DOHH2 (cell line): ENCODE measurements around the gene C1GALT1.

ENCODE experiments used
- EZH2phosphoT487 ChIP-seq: fragments of 200-600 bp; sonication (generic); IDR thresholded peaks from 2 replicates; pipeline ENCODE4 v1.6.1; 2017; ENCODE audit warnings: borderline replicate concordance, mild to moderate bottlenecking, antibody characterized with exemption, low read length, moderate library complexity, mixed read lengths
- TF ChIP-seq, protein P1 (sequence below): fragments of 200-600 bp; sonication (generic); IDR thresholded peaks from one replicate; pipeline ENCODE4 v1.5.1; 2014; ENCODE audit warnings: antibody characterized with exemption, mild to moderate bottlenecking, low read depth, low read length; ENCODE audit not compliant: poor library complexity, severe bottlenecking

GRCh38 chr7:7188742-7189141, 6.4 kb downstream of the C1GALT1 start:
- TF ChIP-seq, protein P1, sequence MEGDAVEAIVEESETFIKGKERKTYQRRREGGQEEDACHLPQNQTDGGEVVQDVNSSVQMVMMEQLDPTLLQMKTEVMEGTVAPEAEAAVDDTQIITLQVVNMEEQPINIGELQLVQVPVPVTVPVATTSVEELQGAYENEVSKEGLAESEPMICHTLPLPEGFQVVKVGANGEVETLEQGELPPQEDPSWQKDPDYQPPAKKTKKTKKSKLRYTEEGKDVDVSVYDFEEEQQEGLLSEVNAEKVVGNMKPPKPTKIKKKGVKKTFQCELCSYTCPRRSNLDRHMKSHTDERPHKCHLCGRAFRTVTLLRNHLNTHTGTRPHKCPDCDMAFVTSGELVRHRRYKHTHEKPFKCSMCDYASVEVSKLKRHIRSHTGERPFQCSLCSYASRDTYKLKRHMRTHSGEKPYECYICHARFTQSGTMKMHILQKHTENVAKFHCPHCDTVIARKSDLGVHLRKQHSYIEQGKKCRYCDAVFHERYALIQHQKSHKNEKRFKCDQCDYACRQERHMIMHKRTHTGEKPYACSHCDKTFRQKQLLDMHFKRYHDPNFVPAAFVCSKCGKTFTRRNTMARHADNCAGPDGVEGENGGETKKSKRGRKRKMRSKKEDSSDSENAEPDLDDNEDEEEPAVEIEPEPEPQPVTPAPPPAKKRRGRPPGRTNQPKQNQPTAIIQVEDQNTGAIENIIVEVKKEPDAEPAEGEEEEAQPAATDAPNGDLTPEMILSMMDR, result no peak
- no peak for TF ChIP-seq EZH2phosphoT487
